Pancreas (tissue), 10 donors: Measurements from ENCODE around the gene SDC4. TPM values are rescaled to one million over a fixed set of nuclear protein-coding genes. Genes with fewer than 3 reads are reported as not detected.

Experiments
- ATAC-seq, 4 donors: fragments of 200-7000 bp; cut with Tn5 transposase; one replicate each; pipeline versions ENCODE4 v1.8.0 to v1.9.1; 2020; ENCODE audit warnings: mild to moderate bottlenecking in 4 of 4, moderate library complexity in 4 of 4
- DNase-seq, 6 donors: peaks; one replicate each; pipeline ENCODE4 v3.0.0-alpha.2; 2020
- FAIRE-seq: peaks from 2 replicates; lab custom pipeline; 2012; peaks lifted over from hg19 to GRCh38; lab: Jason Lieb, UNC
- H3K27ac ChIP-seq, 4 donors: fragments of 200-600 bp; sonication (generic); 1 replicate in 3 of 4; 2 replicates in 1 of 4; pipeline versions ENCODE4 v1.5.0 to v1.8.0; 2020
- H3K27me3 ChIP-seq, 4 donors: fragments of 200-600 bp; one replicate each; pipeline ENCODE4 v1.8.0; 2021
- H3K36me3 ChIP-seq, 3 donors: fragments of 200-600 bp; sonication (generic) in 1 of 3; one replicate each; pipeline versions ENCODE4 v1.5.0 to v1.8.0; 2020 to 2021
- H3K4me1 ChIP-seq, 3 donors: fragments of 200-600 bp; one replicate each; pipeline ENCODE4 v1.8.0; 2021
- H3K4me3 ChIP-seq, 4 donors: fragments of 200-600 bp; sonication (generic) in 2 of 4; one replicate each; pipeline versions ENCODE4 v1.5.0 to v1.8.0; 2020 to 2021
- H3K9me3 ChIP-seq, 4 donors: fragments of 200-600 bp; one replicate each; pipeline ENCODE4 v1.8.0; 2021
- CTCF ChIP-seq, 4 donors: fragments of 200-600 bp; sonication (generic) in 3 of 4; IDR thresholded peaks; one replicate each; pipeline versions ENCODE4 v1.5.0 to v1.8.0; 2021; ENCODE audit warnings: antibody characterized with exemption in 4 of 4
- WGBS, 2 donors: extraction: QIAGEN DNeasy Blood & Tissue Kit; methylation state at CpG; one replicate each; pipeline ENCODE4 v1.1.7; 2013; 5-methylcytosine and 5-hydroxymethylcytosine counted together
- intact Hi-C, 3 donors: fragments of 100-400 bp; cut with DNase I; formaldehyde crosslinking; loops; one replicate each; pipeline versions ENCODE4 v1.11.1 to v1.14.2; 2022
- polyA plus RNA-seq, 2 donors: library from polyadenylated mRNA; stranded (reverse); fragments of 200-250 nt; gene quantifications; one replicate each; pipeline ENCODE4 v1.2.3, GENCODE V29; 2013
- total RNA-seq, 6 donors: library from RNA; stranded (reverse); fragmentation: NEBNext Ultra II Directional in 4 of 6; extraction: Animal tissue kit (Norgen Biotek cat#: 25700) in 4 of 6; gene quantifications; one replicate each; pipeline versions ENCODE4 v1.2.1 to v1.2.4, GENCODE V29; 2021 to 2023
- donor health status: healthy with polysubstance abuse.
- donor health status: DM: no; HTN: no; CAD: no; lungs with moderate emphysema.
- donor health status: DM: no; HTN: no; CAD: no.
- donor health status: control.
- donor health status: control.
- donor health status: Bipolar disorder and iron deficiency.
- donor health status: DM: yes; HTN: yes; CAD: no.
- donor health status: DM: no; HTN: no; CAD: no.
- donor health status: DM: no; HTN: no; CAD: no.
- donor health status: DM: yes; HTN: yes; CAD: no.

SDC4 gene
- total and polyA plus RNA-seq, 8 donors = 48.2 to 208 (median 55.0) TPM

- Histone ChIP-seq H3K4me1 (peaks cover 0 to 25% (median 12%) of the 10 kb centered on the region in 3 donors), H3K4me3 (no peak overlapping the region), H3K27ac (peak overlapping the region in 1 of 4 donors; percentile 50), H3K27me3 (no peaks in the 10 kb centered on the region), H3K36me3 (peaks cover 0 to 79% (median 17%) of the 10 kb centered on the region in 3 donors), H3K9me3 (no peaks in the 10 kb centered on the region)
- no peak for FAIRE-seq
- 81 to 86% methylated on average over 4 of the region's 4 CpGs for WGBS, 2 donors
- intact Hi-C loops = no loop called here
- TF ChIP-seq CTCF (IDR thresholded peaks at IDR 0.05) = no peak
- DNase-seq = peak in 1 of 6 donors; percentile 18
- no peak for ATAC-seq
Observed at GRCh38 chr20:45328451-45328850, 19.8 kb downstream of the SDC4 start.

DNA sequence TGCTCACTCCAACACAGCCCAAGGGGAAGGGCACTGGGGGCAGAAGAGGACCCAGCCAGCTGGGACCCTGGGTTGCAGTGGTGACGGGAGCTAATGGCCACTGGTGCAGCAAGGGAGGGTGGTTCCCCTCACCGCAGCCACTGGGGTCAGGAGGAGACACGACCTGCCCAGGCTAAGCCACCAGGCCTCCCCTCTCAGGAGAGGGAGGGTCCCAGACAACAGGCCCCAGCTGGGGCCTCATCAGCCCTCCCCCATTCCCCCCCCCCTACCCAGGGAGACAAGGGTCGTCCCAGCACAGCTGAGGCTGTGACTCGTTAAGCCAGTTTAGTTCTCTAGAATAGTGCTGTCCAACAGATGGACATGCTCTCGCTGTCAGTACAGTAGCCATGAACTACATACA is 22.9 kb downstream of the SDC4 start:
- Histone ChIP-seq H3K4me1 (peaks cover 0 to 24% (median 11%) of the 10 kb centered on the region in 3 donors), H3K27me3 (no peaks in the 10 kb centered on the region), H3K27ac (no peak overlapping the region), H3K36me3 (peaks cover 0 to 48% (median 3%) of the 10 kb centered on the region in 3 donors), H3K4me3 (no peak overlapping the region), H3K9me3 (no peaks in the 10 kb centered on the region)
- intact Hi-C loops = no loop called here
- DNase-seq (no peak), FAIRE-seq (no peak), ATAC-seq (no peak)
- no peak for TF ChIP-seq CTCF (IDR thresholded peaks at IDR 0.05)
- WGBS, 2 donors = 60 to 67% methylated on average over 6 of the region's 6 CpGs

DNA sequence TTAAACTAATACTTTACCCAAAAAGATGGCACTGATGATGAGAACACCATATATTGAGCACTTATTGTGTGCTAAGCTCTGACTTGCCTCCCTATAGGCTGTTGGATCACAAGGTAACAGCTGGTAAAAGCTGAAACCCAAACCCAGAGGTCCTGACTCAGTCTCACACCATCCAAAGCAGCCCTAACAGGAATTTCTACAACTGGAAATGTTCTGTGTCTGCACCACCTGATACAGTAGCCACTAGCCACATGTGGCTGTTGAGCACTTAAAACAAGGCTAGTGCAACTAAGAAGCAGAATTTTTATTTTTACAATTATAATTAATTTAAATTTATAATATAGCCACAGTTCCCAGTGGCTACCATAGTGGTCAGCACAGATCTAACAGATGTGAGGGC is 24.5 kb downstream of the SDC4 start:
- H3K27me3 ChIP-seq = no peaks in the 10 kb centered on the region
- no peaks in the 10 kb centered on the region for H3K9me3 ChIP-seq
- peak overlapping the region in 2 of 4 donors; percentile 29 to 44 for H3K27ac ChIP-seq
- peaks cover 0 to 33% (median 0%) of the 10 kb centered on the region in 3 donors for H3K36me3 ChIP-seq
- FAIRE-seq = no peak
- TF ChIP-seq CTCF (IDR thresholded peaks at IDR 0.05) = no peak
- ATAC-seq = peak in 2 of 4 donors; percentile 10 to 19
- no peak overlapping the region for H3K4me3 ChIP-seq
- no peak for DNase-seq
- peaks cover 0 to 11% (median 0%) of the 10 kb centered on the region in 3 donors for H3K4me1 ChIP-seq
- intact Hi-C loops = no loop called here

DNA sequence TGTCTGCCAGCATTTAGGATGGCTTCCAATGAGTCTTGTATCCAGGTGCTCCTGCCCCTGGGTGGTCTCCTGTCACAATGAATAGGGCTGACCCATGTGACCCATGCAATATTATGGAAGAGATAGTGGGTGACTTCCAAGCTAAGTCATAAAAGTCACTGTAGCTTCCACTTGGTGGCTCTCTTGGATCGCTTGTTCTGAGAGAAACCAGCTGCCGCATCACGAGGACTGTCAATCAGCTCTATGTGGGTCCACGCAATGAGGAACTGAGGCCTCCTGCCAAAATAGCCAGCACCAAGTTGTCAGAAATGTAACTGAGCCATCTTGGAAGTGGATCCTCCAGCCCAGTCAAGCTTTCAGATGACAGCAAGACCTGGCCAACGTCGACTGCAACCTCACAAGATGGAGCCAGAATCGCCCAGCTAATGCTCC is 25.3 kb downstream of the SDC4 start:
- H3K27ac ChIP-seq = peak overlapping the region in 2 of 4 donors; percentile 29 to 34
- peaks cover 0 to 28% (median 0%) of the 10 kb centered on the region in 3 donors for H3K36me3 ChIP-seq
- DNase-seq (peak in 4 of 6 donors; percentile 64 to 77 (median 68)), ATAC-seq (peak; percentile 35 to 79 (median 62)), FAIRE-seq (no peak)
- H3K27me3 ChIP-seq = no peaks in the 10 kb centered on the region
- intact Hi-C loops = no loop called here
- WGBS, 2 donors = 23 to 30% methylated on average over 7 of the region's 7 CpGs
- H3K4me3 ChIP-seq = no peak overlapping the region
- peak in 2 of 4 donors; percentile 16 for TF ChIP-seq CTCF (IDR thresholded peaks at IDR 0.05)
- peaks cover 0 to 11% (median 0%) of the 10 kb centered on the region in 3 donors for H3K4me1 ChIP-seq
- H3K9me3 ChIP-seq = no peaks in the 10 kb centered on the region

DNA sequence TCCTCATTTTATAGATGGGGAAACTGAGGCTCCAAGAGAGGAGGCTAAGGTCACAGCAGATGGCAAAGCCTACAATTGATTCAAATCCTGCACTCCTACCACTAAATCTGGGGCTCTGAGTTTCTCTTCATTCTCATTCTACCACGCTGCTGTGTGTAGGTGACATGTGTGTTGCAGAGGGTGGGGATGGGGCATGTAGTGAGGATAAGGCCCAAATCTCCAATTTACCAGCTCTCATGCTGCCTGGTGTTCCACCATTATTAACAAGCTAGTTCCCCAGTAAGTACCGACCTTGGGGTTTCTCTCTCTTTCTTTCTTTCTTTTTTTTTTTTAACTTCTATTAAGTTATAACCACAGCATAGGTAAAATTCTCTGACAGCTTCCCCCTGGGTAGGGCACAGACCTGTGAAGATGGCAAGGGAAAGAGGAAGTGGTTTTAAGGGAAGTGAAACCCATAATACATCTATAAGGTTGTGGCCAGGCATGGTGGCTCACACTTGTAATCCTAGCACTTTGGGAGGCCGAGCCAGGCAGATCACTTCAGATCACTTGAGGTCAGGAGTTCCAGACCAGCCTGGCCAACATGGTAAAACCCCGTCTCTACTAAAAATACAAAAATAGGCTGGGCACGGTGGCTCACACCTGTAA is 27.2 kb downstream of the SDC4 start:
- TF ChIP-seq CTCF (IDR thresholded peaks at IDR 0.05) = no peak
- FAIRE-seq = no peak
- intact Hi-C loops = no loop called here

More for the DNA sequence above, 27.2 kb downstream of the SDC4 start:
- DNase-seq (peak in 1 of 6 donors; percentile 39), ATAC-seq (peak in 1 of 4 donors; percentile 2)
- Histone ChIP-seq H3K9me3 (no peaks in the 10 kb centered on the region), H3K27ac (peak overlapping the region in 2 of 4 donors; percentile 29 to 48), H3K27me3 (no peaks in the 10 kb centered on the region), H3K36me3 (peaks cover 0 to 9% (median 6%) of the 10 kb centered on the region in 3 donors), H3K4me3 (no peak overlapping the region), H3K4me1 (peaks cover 0 to 11% (median 0%) of the 10 kb centered on the region in 3 donors)
- 35 to 45% methylated on average over 5 of the region's 5 CpGs for WGBS, 2 donors
